LHCN-M2 (cell line): ENCODE data around the gene TRPV2. TPM values are rescaled to one million over a fixed set of nuclear protein-coding genes. Genes with fewer than 3 reads are reported as not detected.
A peak's percentile ranks its signal among the peaks of the same experiment; 100 is the strongest.

ENCODE experiments used
- DNase-seq: peaks from one replicate; pipeline ENCODE4 v3.0.0-alpha.2; 2012; ENCODE audit warnings: low read depth
- total RNA-seq: library from RNA; depleted of rRNA; stranded (reverse); fragments of >200 nt; gene quantifications from 2 replicates; pipeline ENCODE4 v1.2.3, GENCODE V29; 2014; rRNA removed

TRPV2 gene
- total RNA-seq, 1 experiment from 2014 or later = 56.7 TPM

DNA sequence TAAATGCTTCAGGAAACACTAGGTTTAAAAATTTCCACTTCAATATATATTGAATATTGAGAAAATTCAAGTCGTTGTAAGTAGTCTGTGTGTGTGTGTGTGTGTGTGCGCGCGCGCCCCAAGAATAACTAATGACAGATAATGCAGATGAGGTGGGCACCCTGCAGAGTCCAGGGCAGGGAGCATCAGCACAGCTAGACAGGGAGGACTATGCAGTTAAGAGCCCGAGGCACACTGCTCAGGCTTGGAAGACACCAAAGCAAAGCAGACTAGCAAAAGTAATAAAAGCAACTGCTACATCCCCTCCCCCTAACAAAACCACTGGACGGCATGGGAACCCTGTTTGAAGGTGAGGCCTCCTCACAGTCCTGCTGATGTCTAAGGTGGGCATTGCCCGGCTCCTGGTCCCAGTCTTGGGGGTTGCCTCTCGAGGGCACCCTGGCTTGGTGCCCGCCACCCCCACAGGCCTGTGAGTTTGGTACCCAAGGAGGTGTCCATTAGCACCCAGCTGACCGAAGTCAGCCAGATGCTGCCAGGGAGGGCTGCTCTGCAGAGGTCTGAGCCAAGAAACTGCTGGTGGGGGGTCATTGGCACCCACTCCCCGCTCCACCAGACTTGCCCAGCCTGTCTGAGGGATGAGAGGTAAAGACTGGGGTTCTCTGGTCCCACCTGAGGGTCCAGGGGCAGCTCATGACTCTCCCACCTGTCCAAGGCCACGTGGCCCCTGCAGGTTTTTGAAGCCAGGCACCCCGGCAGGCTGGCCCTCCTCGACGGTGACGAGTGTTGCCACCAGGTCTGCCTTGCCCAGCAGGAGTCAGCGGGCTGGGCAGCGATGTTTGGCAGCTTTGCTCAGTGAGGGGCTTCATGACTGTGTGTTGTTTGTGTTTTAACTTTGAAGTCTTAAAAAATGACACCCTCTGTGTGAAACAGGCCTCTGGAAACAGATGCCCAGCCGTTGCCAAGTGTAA, 58.0 kb downstream of the TRPV2 start:
- no peak for DNase-seq

DNA sequence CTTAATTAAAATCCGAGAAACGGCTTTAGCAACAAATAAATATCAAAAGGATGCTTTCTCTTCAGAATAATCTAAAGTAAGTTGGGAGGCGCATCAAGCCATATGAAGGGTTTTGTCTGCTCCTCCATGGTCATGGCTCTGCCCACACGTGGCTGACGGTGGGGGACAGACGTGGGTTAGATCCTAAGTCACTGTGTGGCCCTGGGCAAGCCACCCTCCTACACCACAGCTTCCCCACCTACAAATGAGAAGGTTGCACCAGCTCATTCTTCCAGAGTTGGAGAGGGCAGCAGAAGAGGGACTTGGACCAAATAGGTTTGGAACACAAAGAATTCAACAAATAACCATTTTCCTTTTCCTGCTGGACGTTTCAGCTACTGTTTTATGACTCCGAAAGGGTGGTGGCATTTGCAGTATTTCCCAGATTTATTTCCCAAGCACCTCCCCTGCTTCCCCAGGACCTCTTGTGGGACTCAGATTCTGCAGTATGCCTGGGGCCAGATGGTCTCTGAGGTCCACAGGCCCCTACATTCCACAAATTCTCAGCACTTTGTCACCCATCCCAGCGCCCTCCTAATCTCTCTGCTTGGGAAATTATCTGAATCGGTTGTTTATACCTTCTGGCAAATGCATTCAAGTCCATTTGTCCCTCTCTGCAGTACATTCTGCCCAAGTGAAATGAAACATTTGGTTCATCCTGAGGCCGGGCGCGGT, 58.8 kb downstream of the TRPV2 start:
- no peak for DNase-seq

DNA sequence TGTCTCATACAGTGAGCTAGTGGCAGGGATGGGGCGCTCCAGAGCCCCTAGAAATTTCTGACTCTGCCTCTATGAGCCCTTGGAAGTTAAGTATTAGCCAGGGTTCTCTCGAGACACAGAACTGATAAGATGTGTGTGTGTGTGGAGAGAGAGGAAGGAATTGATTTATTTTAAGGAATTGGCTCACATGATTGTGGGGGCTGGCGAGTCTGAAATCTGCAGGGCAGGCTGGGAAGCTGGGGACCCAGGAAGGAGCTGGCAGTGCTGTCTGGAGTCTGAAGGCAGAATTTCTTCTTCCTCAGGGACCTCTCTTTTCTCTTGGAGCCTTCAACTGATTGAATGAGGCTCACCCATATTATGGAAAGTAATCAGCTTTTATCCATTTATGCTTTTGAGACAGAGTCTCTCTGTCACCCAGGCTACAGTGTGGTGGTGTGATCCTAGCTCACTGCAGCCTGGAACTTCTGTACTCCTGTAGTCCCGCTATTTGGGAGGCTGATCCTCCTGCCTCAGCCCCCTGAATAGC, 59.9 kb downstream of the TRPV2 start:
- DNase-seq = no peak

GRCh38 chr17:16477255-16477654, 61.9 kb downstream of the TRPV2 start:
- DNase-seq = peak; percentile 89

DNA sequence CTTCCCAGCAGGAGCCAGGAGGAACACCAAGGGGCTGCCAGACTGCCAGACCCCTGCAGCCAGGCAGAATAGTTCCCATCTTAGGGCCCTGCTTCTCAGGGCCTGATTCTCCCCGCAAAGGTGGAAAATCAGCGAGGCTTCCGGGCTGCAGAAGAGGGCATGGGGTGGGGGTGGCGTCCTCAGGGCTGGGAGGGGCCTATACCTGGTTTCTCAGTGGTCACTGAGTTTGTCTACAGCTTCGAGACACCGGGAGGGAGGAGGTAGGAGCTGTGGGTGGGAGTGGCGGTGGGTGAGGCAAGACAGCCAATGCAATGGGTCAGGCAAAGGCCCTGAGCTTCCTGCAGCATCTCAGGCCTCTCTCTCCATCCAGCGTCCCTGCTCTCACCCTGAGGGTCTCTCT, 62.3 kb downstream of the TRPV2 start:
- no peak for DNase-seq

DNA sequence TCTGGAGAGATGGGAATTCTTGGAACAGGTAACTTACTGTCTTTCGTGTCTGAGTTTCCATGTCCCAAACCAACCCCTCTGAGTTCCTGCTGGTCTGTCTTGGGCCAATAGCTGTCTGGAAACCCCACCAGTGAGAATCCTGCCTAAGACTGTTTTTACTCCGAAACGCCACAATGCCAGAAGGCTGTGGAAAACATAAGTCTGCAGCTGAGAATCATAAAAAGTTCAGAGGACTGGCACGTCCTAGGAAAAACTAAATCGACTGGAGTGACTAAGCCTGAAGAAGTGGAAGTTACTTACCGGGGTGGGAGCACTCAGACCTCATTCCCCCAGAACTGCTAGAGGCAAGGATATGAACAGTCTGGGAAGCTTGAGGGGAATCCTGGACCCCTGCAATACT, 63.3 kb downstream of the TRPV2 start:
- no peak for DNase-seq

DNA sequence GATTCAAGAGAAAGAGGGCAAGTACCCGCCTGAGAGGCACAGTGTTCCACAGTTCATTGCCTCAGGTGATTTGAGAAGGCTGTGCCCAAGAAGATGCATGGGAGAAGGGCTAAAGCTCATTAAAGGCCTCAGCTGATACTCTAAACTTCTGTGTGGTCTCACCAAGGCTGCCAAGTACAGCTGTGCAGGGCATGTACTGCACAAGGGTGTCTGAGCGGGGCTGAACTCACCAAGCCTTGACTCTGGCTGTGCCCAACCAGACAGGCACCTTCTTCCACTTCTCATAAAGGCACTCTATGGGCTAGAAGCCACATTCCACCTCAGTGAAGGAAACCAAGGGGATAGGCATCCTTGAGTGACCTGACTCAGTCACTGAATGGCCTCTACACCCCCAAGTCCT, 63.9 kb downstream of the TRPV2 start:
- no peak for DNase-seq

DNA sequence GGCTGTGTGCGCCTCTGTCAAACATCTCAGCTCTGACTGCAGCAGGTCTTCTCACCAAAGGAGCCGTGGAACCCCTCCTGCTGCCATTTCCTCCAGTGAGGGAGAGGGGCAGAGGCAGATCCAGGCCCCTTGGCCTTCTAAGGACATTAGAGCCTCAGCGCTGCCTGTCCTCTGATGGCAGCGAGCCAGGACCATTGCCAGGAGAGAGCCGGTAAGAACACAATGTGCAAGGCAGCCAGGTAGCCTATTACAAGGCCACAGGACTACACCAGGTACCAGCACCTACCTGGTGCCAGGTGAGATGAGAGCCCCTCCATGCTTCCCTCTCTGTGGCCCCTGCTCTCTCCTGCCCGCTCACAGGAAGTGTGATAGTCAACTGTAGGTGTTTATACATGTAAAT, 65.6 kb downstream of the TRPV2 start:
- no peak for DNase-seq

DNA sequence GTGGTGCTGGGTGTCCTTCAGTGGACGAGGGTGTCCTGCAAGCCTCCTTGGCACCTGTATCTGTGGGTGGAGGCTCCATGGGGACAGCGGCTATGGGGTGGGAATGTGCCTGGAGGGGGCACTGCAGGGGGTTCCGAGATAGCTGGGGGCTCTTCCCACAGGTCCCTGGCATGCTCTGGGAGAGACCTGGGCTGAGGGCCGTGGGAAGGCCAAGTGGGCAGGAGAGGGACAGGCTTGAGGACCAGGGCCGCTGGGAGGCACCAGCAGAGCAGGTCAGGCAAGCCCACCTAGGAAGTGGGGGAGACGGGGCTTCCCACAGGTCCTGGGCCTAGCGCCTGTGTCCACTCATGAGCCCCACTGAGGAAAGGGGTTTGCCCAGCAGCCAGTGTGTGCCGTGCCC, 66.9 kb downstream of the TRPV2 start:
- no peak for DNase-seq

DNA sequence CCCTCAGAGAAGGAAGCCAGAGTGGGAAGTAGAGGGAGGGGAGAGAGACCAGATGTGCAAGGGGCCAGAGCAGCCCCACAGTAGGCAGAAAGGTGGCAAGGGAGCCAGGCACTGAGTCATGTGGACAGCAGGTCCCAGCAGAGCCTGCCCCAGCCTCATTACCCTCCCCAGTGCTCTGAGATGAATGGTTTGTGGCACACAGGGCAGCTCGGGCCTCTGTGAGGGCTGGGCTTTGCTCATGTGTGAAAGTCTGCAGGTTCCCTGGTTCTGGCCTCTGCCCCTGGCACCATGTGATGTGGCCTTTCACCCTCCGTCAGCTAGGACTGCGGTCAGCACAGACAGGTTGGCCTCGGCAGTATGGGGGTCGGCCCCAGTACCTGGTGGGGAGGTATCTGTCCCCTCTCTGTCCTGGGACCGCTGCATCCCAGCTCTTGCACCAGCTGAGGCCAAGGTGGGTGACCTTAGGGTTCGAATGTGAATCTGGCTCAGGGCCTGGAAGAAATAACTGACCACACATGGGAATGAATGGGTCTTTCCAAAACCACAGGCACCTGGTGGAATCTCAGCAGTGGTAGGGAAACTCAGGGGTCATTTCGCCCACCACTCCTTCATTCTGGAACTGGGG, 67.8 kb downstream of the TRPV2 start:
- DNase-seq = no peak

DNA sequence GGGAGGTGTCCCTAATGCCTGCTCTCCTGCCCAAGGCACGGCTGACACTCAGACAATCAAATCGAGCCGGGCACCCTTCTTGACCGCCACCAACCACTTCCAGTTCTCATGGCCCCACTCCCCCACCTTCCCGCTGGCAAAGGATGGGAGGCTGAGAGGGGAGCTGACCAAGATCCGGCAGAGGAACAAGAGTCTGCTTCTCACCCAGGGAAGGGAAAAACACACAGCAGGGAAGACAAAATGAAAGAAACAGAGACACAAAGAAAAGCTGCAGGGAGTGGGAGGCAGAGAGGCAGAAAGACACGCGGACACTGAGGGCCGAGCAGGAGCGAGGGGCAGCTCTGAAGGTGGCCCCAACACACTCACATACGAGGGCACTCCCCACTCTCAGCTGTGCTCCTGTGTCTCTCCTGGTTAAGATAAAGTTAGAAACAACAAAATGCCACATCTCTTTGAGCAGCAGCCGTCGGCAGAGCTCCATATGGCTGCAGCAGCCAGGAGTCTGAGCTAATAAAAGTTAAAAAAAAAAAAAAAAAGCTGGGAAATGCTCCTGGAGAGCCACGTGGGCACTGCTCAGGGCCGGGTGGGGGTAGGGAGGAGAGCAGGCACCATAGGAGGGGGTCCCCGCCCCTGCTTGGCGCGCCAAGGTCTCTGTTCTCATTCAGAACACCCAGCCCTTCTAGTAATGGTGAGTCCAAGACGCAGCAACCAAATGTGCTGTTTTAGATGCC, 69.2 kb downstream of the TRPV2 start:
- no peak for DNase-seq

Other genes with a start within 250 kb of the TRPV2 start
- 43.9 and 65.4 TPM in 2 replicates for gene NCOR1, start 200.0 kb upstream of the TRPV2 start, total RNA-seq
- 13.9 and 14.2 TPM in 2 replicates for gene PIGL, start 198.4 kb upstream of the TRPV2 start, total RNA-seq
- gene CENPV, start 62.1 kb upstream of the TRPV2 start, total RNA-seq = 7.8 and 9.5 TPM in 2 replicates
- 992 and 1,176 TPM in 2 replicates for gene UBB, start 34.5 kb upstream of the TRPV2 start, total RNA-seq
- gene LRRC75A, start 76.6 kb downstream of the TRPV2 start, total RNA-seq = 0.06 and 0.38 TPM in 2 replicates
- 4.3 and 11.4 TPM in 2 replicates for gene ZNF287, start 153.6 kb downstream of the TRPV2 start, total RNA-seq
- 5.3 and 5.7 TPM in 2 replicates for gene ZNF624, start 238.3 kb downstream of the TRPV2 start, total RNA-seq